IMR-90 (cell line): ENCODE data around the gene CAGE1.

Source experiments
- BHLHE40 ChIP-seq: fragments of 150-350 bp; IDR thresholded peaks from 2 replicates; pipeline ENCODE4 v1.6.1; 2016; ENCODE audit warnings: mild to moderate bottlenecking, low read depth, low read length
- CEBPB ChIP-seq: IDR thresholded peaks from 2 replicates; pipeline ENCODE4 v1.6.1; 2012; ENCODE audit warnings: low read depth, low read length, improper control_type of control experiment
- CHD1 ChIP-seq: IDR thresholded peaks from 2 replicates; pipeline ENCODE4 v1.6.1; 2012; ENCODE audit warnings: low read depth, low read length, improper control_type of control experiment
- MAFK ChIP-seq: IDR thresholded peaks from 2 replicates; pipeline ENCODE4 v1.6.1; 2012; ENCODE audit warnings: low read depth, low read length, improper control_type of control experiment
- MXI1 ChIP-seq: IDR thresholded peaks from 2 replicates; pipeline ENCODE4 v1.6.1; 2012; ENCODE audit warnings: low read depth, mild to moderate bottlenecking, low read length, moderate library complexity, borderline replicate concordance
- NFE2L2 ChIP-seq: fragments of 150-350 bp; IDR thresholded peaks from 2 replicates; pipeline ENCODE4 v1.6.1; 2016; ENCODE audit warnings: low read depth, mild to moderate bottlenecking, low read length
- POLR2A ChIP-seq: IDR thresholded peaks from 2 replicates; pipeline ENCODE4 v1.6.1; 2012; ENCODE audit warnings: mild to moderate bottlenecking, low read depth, low read length
- RAD21 ChIP-seq: IDR thresholded peaks from 2 replicates; pipeline ENCODE4 v1.6.1; 2012; ENCODE audit warnings: low read length, improper control_type of control experiment
- RFX5 ChIP-seq: IDR thresholded peaks from 2 replicates; pipeline ENCODE4 v1.8.0; 2012; ENCODE audit warnings: low read depth, mild to moderate bottlenecking, low read length, moderate library complexity
- TF ChIP-seq, protein P1 (sequence below): conservative IDR thresholded peaks from 2 replicates; pipeline ENCODE4 v1.5.1; 2012; ENCODE audit warnings: mild to moderate bottlenecking, low read depth, low read length, improper control_type of control experiment
- TF ChIP-seq, protein P2 (sequence below): fragments of 150-350 bp; IDR thresholded peaks from 2 replicates; pipeline ENCODE4 v1.6.1; 2017; ENCODE audit warnings: mild to moderate bottlenecking, antibody characterized with exemption, low read length, low read depth
- TF ChIP-seq, protein P3 (sequence below): fragments of 150-350 bp; IDR thresholded peaks from 2 replicates; pipeline ENCODE4 v1.6.1; 2016; ENCODE audit warnings: low read depth, mild to moderate bottlenecking, low read length, moderate library complexity, borderline replicate concordance

DNA sequence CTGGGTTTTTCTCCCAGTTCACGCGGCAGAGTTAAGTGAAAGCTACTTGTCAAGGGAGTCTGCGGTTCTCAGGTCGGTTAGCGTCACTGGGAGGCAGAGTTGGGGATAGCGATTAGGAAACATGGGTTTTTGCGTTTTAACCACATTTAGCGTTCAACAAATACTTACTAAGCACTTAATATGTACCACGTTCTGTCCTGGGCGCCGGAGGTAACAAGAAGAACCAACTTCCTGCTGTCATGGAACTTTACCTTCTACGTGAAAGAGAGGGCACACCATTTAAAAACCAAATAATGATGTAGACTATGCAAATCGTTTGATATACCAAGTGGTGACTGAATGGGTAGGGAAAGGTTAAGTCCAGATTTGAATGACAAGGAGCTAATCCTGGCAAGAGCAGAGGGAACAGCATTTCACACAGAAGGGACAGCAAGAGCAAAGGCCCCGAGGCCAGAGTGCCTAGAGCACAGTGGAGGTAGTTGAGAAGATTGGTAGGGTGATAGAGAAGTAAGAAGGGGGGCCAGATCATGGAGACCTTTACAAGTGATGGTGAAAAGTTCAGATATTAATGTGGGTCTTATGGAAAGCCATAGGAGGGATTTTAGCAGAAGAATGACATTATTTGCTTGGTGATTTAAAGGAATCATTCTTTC lies 810 bp upstream of the CAGE1 start:
- TF ChIP-seq NFE2L2 (no peak), POLR2A (no peak), BHLHE40 (no peak), MXI1 (no peak), MAFK (no peak), CEBPB (no peak), CHD1 (no peak), RAD21 (no peak), RFX5 (no peak)
- TF ChIP-seq, protein P1, sequence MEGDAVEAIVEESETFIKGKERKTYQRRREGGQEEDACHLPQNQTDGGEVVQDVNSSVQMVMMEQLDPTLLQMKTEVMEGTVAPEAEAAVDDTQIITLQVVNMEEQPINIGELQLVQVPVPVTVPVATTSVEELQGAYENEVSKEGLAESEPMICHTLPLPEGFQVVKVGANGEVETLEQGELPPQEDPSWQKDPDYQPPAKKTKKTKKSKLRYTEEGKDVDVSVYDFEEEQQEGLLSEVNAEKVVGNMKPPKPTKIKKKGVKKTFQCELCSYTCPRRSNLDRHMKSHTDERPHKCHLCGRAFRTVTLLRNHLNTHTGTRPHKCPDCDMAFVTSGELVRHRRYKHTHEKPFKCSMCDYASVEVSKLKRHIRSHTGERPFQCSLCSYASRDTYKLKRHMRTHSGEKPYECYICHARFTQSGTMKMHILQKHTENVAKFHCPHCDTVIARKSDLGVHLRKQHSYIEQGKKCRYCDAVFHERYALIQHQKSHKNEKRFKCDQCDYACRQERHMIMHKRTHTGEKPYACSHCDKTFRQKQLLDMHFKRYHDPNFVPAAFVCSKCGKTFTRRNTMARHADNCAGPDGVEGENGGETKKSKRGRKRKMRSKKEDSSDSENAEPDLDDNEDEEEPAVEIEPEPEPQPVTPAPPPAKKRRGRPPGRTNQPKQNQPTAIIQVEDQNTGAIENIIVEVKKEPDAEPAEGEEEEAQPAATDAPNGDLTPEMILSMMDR: no peak
- TF ChIP-seq, protein P2, sequence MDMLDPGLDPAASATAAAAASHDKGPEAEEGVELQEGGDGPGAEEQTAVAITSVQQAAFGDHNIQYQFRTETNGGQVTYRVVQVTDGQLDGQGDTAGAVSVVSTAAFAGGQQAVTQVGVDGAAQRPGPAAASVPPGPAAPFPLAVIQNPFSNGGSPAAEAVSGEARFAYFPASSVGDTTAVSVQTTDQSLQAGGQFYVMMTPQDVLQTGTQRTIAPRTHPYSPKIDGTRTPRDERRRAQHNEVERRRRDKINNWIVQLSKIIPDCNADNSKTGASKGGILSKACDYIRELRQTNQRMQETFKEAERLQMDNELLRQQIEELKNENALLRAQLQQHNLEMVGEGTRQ: no peak
- TF ChIP-seq, protein P3, sequence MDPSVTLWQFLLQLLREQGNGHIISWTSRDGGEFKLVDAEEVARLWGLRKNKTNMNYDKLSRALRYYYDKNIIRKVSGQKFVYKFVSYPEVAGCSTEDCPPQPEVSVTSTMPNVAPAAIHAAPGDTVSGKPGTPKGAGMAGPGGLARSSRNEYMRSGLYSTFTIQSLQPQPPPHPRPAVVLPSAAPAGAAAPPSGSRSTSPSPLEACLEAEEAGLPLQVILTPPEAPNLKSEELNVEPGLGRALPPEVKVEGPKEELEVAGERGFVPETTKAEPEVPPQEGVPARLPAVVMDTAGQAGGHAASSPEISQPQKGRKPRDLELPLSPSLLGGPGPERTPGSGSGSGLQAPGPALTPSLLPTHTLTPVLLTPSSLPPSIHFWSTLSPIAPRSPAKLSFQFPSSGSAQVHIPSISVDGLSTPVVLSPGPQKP: no peak
